Measurements from ENCODE around the gene DKK1.

The DKK1 gene

GRCh38 chr10:52313933-52314821, at the start of gene DKK1:
Gene DKK1, plus strand, starts transcription at chr10:52314281. Its CDS starts 154 bp downstream, at chr10:52314435.
- DNase-seq (ENCODE audit: low read depth in 3 of 3): no peak

- DNase-seq (ENCODE audit: low read depth in 3 of 3): no peak
Observed at GRCh38 chr10:52265131-52265926, 48.8 kb upstream of the DKK1 start.

GRCh38 chr10:52266858-52267257, 47.2 kb upstream of the DKK1 start:
- DNase-seq (ENCODE audit: low read depth in 3 of 3): no peak

GRCh38 chr10:52268790-52269189, 45.3 kb upstream of the DKK1 start:
- DNase-seq (ENCODE audit: low read depth in 3 of 3): no peak

GRCh38 chr10:52269233-52269632, 44.8 kb upstream of the DKK1 start:
- no peak for DNase-seq (ENCODE audit: low read depth in 3 of 3)

- DNase-seq (ENCODE audit: low read depth in 3 of 3): no peak
Observed at GRCh38 chr10:52276163-52276562, 37.9 kb upstream of the DKK1 start.

- no peak for DNase-seq (ENCODE audit: low read depth in 3 of 3)
Observed at GRCh38 chr10:52276986-52277385, 37.1 kb upstream of the DKK1 start.

- no peak for DNase-seq (ENCODE audit: low read depth in 3 of 3)
Observed at GRCh38 chr10:52279546-52279945, 34.5 kb upstream of the DKK1 start.

- DNase-seq (ENCODE audit: low read depth in 3 of 3): no peak
Observed at GRCh38 chr10:52280051-52280450, 34.0 kb upstream of the DKK1 start.

- no peak for DNase-seq (ENCODE audit: low read depth in 3 of 3)
Observed at GRCh38 chr10:52283174-52283573, 30.9 kb upstream of the DKK1 start.

GRCh38 chr10:52284416-52285013, 29.6 kb upstream of the DKK1 start:
- DNase-seq (ENCODE audit: low read depth in 3 of 3): no peak

- DNase-seq (ENCODE audit: low read depth in 3 of 3): no peak
Observed at GRCh38 chr10:52287866-52288265, 26.2 kb upstream of the DKK1 start.

GRCh38 chr10:52297747-52298146, 16.3 kb upstream of the DKK1 start:
- DNase-seq (ENCODE audit: low read depth in 3 of 3): no peak

- no peak for DNase-seq (ENCODE audit: low read depth in 3 of 3)
Observed at GRCh38 chr10:52300599-52301277, 13.3 kb upstream of the DKK1 start.

GRCh38 chr10:52308251-52309031, 5.6 kb upstream of the DKK1 start:
- no peak for DNase-seq (ENCODE audit: low read depth in 3 of 3)

- DNase-seq (ENCODE audit: low read depth in 3 of 3): no peak
Observed at GRCh38 chr10:52312942-52313255, 1.2 kb upstream of the DKK1 start.

- no peak for DNase-seq (ENCODE audit: low read depth in 3 of 3)
Observed at GRCh38 chr10:52313256-52313932, 687 bp upstream of the DKK1 start.

- DNase-seq (ENCODE audit: low read depth in 3 of 3): no peak
Observed at GRCh38 chr10:52314822-52315552, 906 bp downstream of the DKK1 start.

- no peak for DNase-seq (ENCODE audit: low read depth in 3 of 3)
Observed at GRCh38 chr10:52316001-52316400, 1.9 kb downstream of the DKK1 start.

GRCh38 chr10:52316500-52316899, 2.4 kb downstream of the DKK1 start:
- no peak for DNase-seq (ENCODE audit: low read depth in 3 of 3)

Measured in stimulated activated CD4-positive, alpha-beta T cell treated with anti-CD3 and anti-CD28 coated beads, TNF-alpha, amount 100 ng/mL, for 4 hours (primary cell).